ENCODE data around the gene ADGRG7. TPM values are rescaled to one million over a fixed set of nuclear protein-coding genes. Genes with fewer than 3 reads are reported as not detected.
A peak's percentile ranks its signal among the peaks of the same experiment; 100 is the strongest.

ADGRG7 gene
- total RNA-seq, 4 donors from 2014 or later = not detected

DNA sequence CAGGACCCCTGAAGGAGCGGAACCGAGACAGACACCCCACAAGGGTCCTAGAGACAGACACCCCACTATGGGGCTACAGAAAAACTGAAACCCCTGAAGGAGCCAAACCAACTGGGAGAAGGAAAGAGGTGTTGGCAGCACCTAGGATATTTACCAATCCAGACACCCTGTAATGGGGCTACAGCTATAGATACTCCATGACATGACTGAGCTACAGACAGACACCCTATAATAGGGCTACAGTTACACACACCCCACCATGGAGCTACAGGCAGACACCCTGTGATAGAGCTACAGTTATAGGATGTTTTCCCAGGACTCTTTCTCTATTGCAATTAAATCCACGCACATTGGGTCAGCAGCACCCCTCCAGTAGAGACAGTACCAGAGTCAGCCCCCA is 22.6 kb upstream of the ADGRG7 start:
- Histone ChIP-seq H3K4me3 (no peak overlapping the region), H3K36me3 (no peaks in the 10 kb centered on the region), H3K27ac (replicated peaks in 1 of 4) (no peak overlapping the region), H3K27me3 (no peaks in the 10 kb centered on the region), H3K4me1 (peaks cover 0 to 4% (median 3%) of the 10 kb centered on the region in 4 donors), H3K9me3 (no peaks in the 10 kb centered on the region)
- no peak for DNase-seq (ENCODE audit: extremely low spot score)
- WGBS = 96% methylated on average over 3 of the region's 3 CpGs
- intact Hi-C loops (cut with DNase I) = no loop called here
- TF ChIP-seq POLR2AphosphoS5 (IDR thresholded peaks at IDR 0.05) (no peak), POLR2A (IDR thresholded peaks at IDR 0.05; ENCODE audit: low read depth) (no peak), EP300 (IDR thresholded peaks at IDR 0.05) (no peak)
- TF ChIP-seq, protein P1, sequence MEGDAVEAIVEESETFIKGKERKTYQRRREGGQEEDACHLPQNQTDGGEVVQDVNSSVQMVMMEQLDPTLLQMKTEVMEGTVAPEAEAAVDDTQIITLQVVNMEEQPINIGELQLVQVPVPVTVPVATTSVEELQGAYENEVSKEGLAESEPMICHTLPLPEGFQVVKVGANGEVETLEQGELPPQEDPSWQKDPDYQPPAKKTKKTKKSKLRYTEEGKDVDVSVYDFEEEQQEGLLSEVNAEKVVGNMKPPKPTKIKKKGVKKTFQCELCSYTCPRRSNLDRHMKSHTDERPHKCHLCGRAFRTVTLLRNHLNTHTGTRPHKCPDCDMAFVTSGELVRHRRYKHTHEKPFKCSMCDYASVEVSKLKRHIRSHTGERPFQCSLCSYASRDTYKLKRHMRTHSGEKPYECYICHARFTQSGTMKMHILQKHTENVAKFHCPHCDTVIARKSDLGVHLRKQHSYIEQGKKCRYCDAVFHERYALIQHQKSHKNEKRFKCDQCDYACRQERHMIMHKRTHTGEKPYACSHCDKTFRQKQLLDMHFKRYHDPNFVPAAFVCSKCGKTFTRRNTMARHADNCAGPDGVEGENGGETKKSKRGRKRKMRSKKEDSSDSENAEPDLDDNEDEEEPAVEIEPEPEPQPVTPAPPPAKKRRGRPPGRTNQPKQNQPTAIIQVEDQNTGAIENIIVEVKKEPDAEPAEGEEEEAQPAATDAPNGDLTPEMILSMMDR (IDR thresholded peaks at IDR 0.05) = no peak

DNA sequence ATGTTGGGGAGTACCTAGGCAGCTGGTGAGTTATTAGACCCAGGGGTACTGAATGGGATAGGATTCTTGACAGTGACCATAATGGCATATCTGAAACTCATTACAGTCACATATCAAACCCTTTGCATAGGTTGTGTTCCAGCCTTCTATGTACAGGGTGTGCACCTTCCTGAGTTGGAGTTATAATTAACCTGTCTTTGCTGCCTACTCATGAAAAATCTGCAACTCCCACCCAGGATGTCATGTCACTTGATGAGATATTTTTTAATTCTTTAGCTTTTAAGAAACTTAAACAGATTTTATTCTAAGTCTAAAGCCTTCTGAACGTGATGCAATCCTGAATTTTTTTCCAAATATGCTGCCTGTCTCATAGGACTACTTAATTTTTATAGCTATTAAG is 21.1 kb upstream of the ADGRG7 start:
- WGBS = 77% methylated on average over 1 of the region's 1 CpG
- Histone ChIP-seq H3K9me3 (no peaks in the 10 kb centered on the region), H3K36me3 (no peaks in the 10 kb centered on the region), H3K4me1 (peaks cover 0 to 4% (median 3%) of the 10 kb centered on the region in 4 donors), H3K27me3 (no peaks in the 10 kb centered on the region), H3K4me3 (no peak overlapping the region), H3K27ac (replicated peaks in 1 of 4) (no peak overlapping the region)
- intact Hi-C loops (cut with DNase I) = no loop called here
- DNase-seq (ENCODE audit: extremely low spot score) = no peak
- TF ChIP-seq, protein P1 (IDR thresholded peaks at IDR 0.05) = no peak
- no peak for TF ChIP-seq EP300 (IDR thresholded peaks at IDR 0.05)
- no peak for TF ChIP-seq POLR2A (IDR thresholded peaks at IDR 0.05; ENCODE audit: low read depth)
- no peak for TF ChIP-seq POLR2AphosphoS5 (IDR thresholded peaks at IDR 0.05)

DNA sequence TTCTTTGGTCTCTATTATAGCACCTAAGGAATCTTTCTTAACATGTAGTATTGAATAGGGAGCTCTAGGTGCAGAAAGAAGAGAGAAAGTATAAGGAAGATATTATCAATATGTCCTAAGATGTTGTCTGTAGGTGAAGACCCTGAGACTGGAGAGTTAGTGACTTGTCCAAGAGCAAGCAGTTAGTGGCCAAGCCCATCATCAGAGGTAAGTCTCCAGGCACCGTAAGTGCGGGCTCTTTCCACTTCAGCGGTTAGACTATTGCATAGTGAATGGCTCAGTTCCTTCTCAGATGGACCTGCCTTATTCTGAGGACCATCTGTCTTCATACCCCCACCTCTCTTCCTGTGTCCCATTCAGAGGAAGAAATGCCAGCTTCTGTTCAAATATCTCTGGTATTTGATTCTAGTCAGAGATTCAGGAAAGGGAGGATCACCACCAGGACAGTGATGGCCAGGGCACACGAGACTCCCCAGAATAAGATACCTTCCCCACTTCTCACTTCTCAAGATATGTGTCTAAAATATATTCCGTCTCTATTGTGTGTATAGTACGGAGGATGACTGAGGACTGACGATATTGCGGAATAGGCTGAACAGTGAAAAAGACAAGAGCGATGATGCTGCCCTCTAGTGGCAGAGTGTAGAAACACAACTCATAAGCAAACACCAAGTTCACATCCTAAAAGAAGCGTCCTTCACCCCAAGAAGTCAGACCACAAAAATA is 19.1 kb upstream of the ADGRG7 start:
- H3K27me3 ChIP-seq = no peaks in the 10 kb centered on the region
- H3K4me3 ChIP-seq = peak overlapping the region in 2 of 4 donors; percentile 10 to 36
- intact Hi-C loops (cut with DNase I) = loop anchor here (1.0 to 5.0 kb wide), 3 partner anchors 127 to 763 kb away; no protein-coding TSS in a partner anchor
- no peak for DNase-seq (ENCODE audit: extremely low spot score)
- H3K9me3 ChIP-seq = no peaks in the 10 kb centered on the region
- no peaks in the 10 kb centered on the region for H3K36me3 ChIP-seq
- 22% methylated on average over 10 of the region's 10 CpGs for WGBS
- H3K27ac ChIP-seq (replicated peaks in 1 of 4) = no peak overlapping the region
- TF ChIP-seq, protein P1 (IDR thresholded peaks at IDR 0.05) = peak; percentile 87 to 92 (median 90)
- no peak for TF ChIP-seq EP300 (IDR thresholded peaks at IDR 0.05)
- no peak for TF ChIP-seq POLR2AphosphoS5 (IDR thresholded peaks at IDR 0.05)
- no peak for TF ChIP-seq POLR2A (IDR thresholded peaks at IDR 0.05; ENCODE audit: low read depth)
- peaks cover 0 to 4% (median 3%) of the 10 kb centered on the region in 4 donors for H3K4me1 ChIP-seq

DNA sequence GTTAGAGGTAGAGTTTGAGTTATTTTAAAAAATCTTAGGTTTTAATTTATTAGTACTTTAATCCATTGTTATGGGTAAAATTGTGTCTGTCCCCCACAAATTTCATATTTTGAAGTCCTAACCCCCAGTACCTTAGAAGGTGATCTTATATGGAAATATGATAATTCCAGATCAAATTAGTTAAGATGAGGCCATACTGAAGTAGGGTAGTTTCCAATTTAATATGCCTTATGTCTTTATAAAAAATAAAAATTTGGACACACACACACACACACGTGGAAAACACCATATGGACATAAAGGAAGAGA is 18.6 kb upstream of the ADGRG7 start:
- no peak for DNase-seq (ENCODE audit: extremely low spot score)
- Histone ChIP-seq H3K4me3 (no peak overlapping the region), H3K4me1 (peaks cover 0 to 4% (median 3%) of the 10 kb centered on the region in 4 donors), H3K27ac (replicated peaks in 1 of 4) (no peak overlapping the region), H3K27me3 (no peaks in the 10 kb centered on the region), H3K9me3 (no peaks in the 10 kb centered on the region), H3K36me3 (no peaks in the 10 kb centered on the region)
- intact Hi-C loops (cut with DNase I) = loop anchor here (1.0 to 5.0 kb wide), 3 partner anchors 127 to 763 kb away; no protein-coding TSS in a partner anchor
- no peak for TF ChIP-seq EP300 (IDR thresholded peaks at IDR 0.05)
- TF ChIP-seq, protein P1 (IDR thresholded peaks at IDR 0.05) = no peak
- no peak for TF ChIP-seq POLR2AphosphoS5 (IDR thresholded peaks at IDR 0.05)
- TF ChIP-seq POLR2A (IDR thresholded peaks at IDR 0.05; ENCODE audit: low read depth) = no peak
- 55% methylated on average over 1 of the region's 1 CpG for WGBS
